ENCODE measurements around the gene CCDC85C. TPM values are rescaled to one million over a fixed set of nuclear protein-coding genes. Genes with fewer than 3 reads are reported as not detected.
A peak's percentile ranks its signal among the peaks of the same experiment; 100 is the strongest.

The CCDC85C gene
- total and polyA plus RNA-seq, 2 of the 4 experiments (the other 2 are of a cell fraction) = 16.0 to 19.0 TPM

- H4K8ac ChIP-seq (ENCODE audit: low read depth in 2 of 2, low read length in 2 of 2) = no peak overlapping the region
- dilution Hi-C loops (cut with HindIII; ENCODE audit: low sequenced_read_pairs, unreplicated experiment) = no loop called here
- H2BK15ac ChIP-seq (ENCODE audit: low read depth, low read length) = no peak overlapping the region
- 90% methylated on average over 9 of the region's 23 CpGs; no CpG with 5 or more reads in 1 of the 2 experiments for WGBS, 2 experiments (ENCODE audit: extremely low coverage in 2 of 2, insufficient read length in 1 of 2)
- no peaks in the 10 kb centered on the region for H3K9me3 ChIP-seq (ENCODE audit: control insufficient read depth, insufficient read depth, low read length)
- TF ChIP-seq NFE2L2 (IDR thresholded peaks at IDR 0.05; ENCODE audit: low read depth, low read length) (no peak), POLR2A (IDR thresholded peaks at IDR 0.05; ENCODE audit: low read depth, low read length) (no peak), USF2 (IDR thresholded peaks at IDR 0.05; ENCODE audit: low read depth, low read length) (no peak), RCOR1 (IDR thresholded peaks at IDR 0.05; ENCODE audit: insufficient replicate concordance, low read length) (no peak), MAFK (IDR thresholded peaks at IDR 0.05; ENCODE audit: low read depth, low read length) (no peak)
- H4K20me1 ChIP-seq (ENCODE audit: insufficient read depth, low read length) = peaks cover 31% of the 10 kb centered on the region
- H3K36me3 ChIP-seq (ENCODE audit: control insufficient read depth, insufficient read depth, low read length) = peaks cover 63% of the 10 kb centered on the region
- H2AFZ ChIP-seq (replicated peaks; ENCODE audit: low read length, poor library complexity) = no peak overlapping the region
- no peak overlapping the region for H3K27ac ChIP-seq (ENCODE audit: insufficient read depth, low read length)
- H3K23ac ChIP-seq (ENCODE audit: low read depth, low read length) = no peak overlapping the region
- POLR2A ChIA-PET (ENCODE audit: unreplicated experiment) = no interaction called here
- no TSS peak for BruUV-seq (replicated peaks)
- no peak overlapping the region for H4K91ac ChIP-seq (ENCODE audit: insufficient read depth, low read depth, low read length)
- H2AK5ac ChIP-seq (ENCODE audit: low read depth, low read length) = no peak overlapping the region
- no peak overlapping the region for H3K18ac ChIP-seq (ENCODE audit: low read depth, low read length)
- DNase-seq (no peak), ATAC-seq (ENCODE audit: low read depth) (no peak)
- no peak overlapping the region for H3K4me3 ChIP-seq (ENCODE audit: insufficient read depth, low read depth, low read length)
- no peak overlapping the region for H2BK20ac ChIP-seq (ENCODE audit: low read depth, low read length)
- no peak overlapping the region for H3K9ac ChIP-seq (ENCODE audit: low read depth, low read length)
- H4K5ac ChIP-seq (ENCODE audit: low read depth, low read length) = no peak overlapping the region
- CTCF ChIA-PET = no interaction called here
- peaks cover 15% of the 10 kb centered on the region for H3K4me1 ChIP-seq (ENCODE audit: control insufficient read depth, insufficient read depth, low read length)
- H2BK5ac ChIP-seq (ENCODE audit: low read depth, low read length, poor library complexity, severe bottlenecking) = no peak overlapping the region
- no peak overlapping the region for H2BK120ac ChIP-seq (ENCODE audit: low read depth, low read length)
- H3K14ac ChIP-seq (replicated peaks; ENCODE audit: low read depth, low read length) = no peak overlapping the region
- H3K27me3 ChIP-seq (ENCODE audit: control insufficient read depth, insufficient read depth, low read length) = no peaks in the 10 kb centered on the region
- intact Hi-C loops (cut with micrococcal nuclease) = no loop called here
- H3K4ac ChIP-seq (ENCODE audit: low read depth, low read length) = no peak overlapping the region; the same call in 1 of the 2 replicates
- H2AK9ac ChIP-seq (replicated peaks; ENCODE audit: low read depth, low read length, poor library complexity) = peak overlapping the region; percentile 52
- peaks cover 12 to 47% of the 10 kb centered on the region in 2 experiments for H3K79me1 ChIP-seq (ENCODE audit: low read depth in 1 of 2, low read length in 2 of 2)
- H3K4me2 ChIP-seq (ENCODE audit: low read depth, low read length) = no peak overlapping the region
- peaks cover 4% of the 10 kb centered on the region; the same call in 1 of the 2 replicates for H3K9me1 ChIP-seq (ENCODE audit: insufficient read depth, low read length)
- no peak overlapping the region for H3K56ac ChIP-seq (ENCODE audit: extremely low read depth, insufficient read depth, low read length)
- in situ Hi-C loops (cut with MboI; ENCODE audit: low sequenced_read_pairs) = no loop called here
Observed at GRCh38 chr14:99508896-99509629, 94.9 kb downstream of the CCDC85C start.
